Lower leg skin (tissue), 3 donors: ENCODE results near the gene ASAP2.

Source experiments
- CTCF ChIP-seq, 3 donors: fragments of 450-650 bp; IDR thresholded peaks; one replicate each; pipeline ENCODE4 v1.5.1; 2016; ENCODE audit warnings: antibody characterized with exemption in 3 of 3, mild to moderate bottlenecking in 3 of 3, moderate library complexity in 2 of 3
- POLR2A ChIP-seq, 2 donors: fragments of 450-650 bp; IDR thresholded peaks; one replicate each; pipeline ENCODE4 v1.6.1; 2016 to 2017; ENCODE audit warnings: antibody characterized with exemption in 2 of 2, mild to moderate bottlenecking in 1 of 2, moderate library complexity in 1 of 2

DNA sequence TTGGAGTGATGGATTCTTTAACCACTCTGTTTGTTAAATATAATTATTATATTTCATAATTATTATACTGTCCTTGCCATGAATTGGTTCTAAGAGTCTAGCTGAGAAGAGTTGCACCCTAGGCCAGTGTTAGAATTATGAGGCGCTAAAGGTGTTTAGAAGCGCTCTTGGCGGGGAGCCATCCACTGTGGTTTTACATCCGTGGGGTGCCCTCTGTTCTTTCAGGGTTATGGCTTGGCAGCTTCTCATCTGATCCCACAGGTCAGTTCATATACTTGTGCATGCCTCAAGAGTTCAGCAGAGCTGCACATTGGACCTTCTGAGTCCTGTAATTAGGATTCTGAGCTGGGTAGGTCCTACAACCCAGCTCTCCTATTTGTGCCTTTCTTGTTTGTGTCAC, 9.1 kb downstream of the ASAP2 start:
- TF ChIP-seq POLR2A (IDR thresholded peaks at IDR 0.05) = no peak
- no peak for TF ChIP-seq CTCF (IDR thresholded peaks at IDR 0.05)
